BLaER1 (cell line): Measurements from ENCODE around the gene ZMYND10.

Experiments
- H3K27ac ChIP-seq: shearing (Covaris generic); formaldehyde crosslinking; 2 replicates; pipeline ENCODE4 v1.8.1; 2022
- H3K27me3 ChIP-seq: shearing (Covaris generic); formaldehyde crosslinking; 2 replicates; pipeline ENCODE4 v1.8.1; 2022
- H3K36me3 ChIP-seq: shearing (Covaris generic); formaldehyde crosslinking; 2 replicates; pipeline ENCODE4 v1.8.1; 2022
- H3K4me1 ChIP-seq: shearing (Covaris generic); formaldehyde crosslinking; 2 replicates; pipeline ENCODE4 v1.8.1; 2022
- H3K4me2 ChIP-seq: shearing (Covaris generic); formaldehyde crosslinking; 2 replicates; pipeline ENCODE4 v1.8.1; 2022
- H3K4me3 ChIP-seq: shearing (Covaris generic); formaldehyde crosslinking; 2 replicates; pipeline ENCODE4 v1.8.1; 2022
- H3K9ac ChIP-seq: shearing (Covaris generic); formaldehyde crosslinking; 2 replicates; pipeline ENCODE4 v1.8.1; 2022
- H3K9me3 ChIP-seq: shearing (Covaris generic); formaldehyde crosslinking; 2 replicates; pipeline ENCODE4 v1.8.1; 2022
- H4K20me1 ChIP-seq: shearing (Covaris generic); formaldehyde crosslinking; 2 replicates; pipeline ENCODE4 v1.8.1; 2022
- Cebpa-rat ChIP-seq: shearing (Covaris generic); IDR thresholded peaks from 2 replicates; pipeline ENCODE4 v1.8.1; 2022

The ZMYND10 gene

GRCh38 chr3:50298836-50299637 lies 46.5 kb downstream of the ZMYND10 start, which contains the start of the genes HYAL3 and NAA80:
HYAL3 (minus strand) TSS chr3:50299405; CDS start chr3:50295602, 3,803 bp downstream.
NAA80 (minus strand) TSS chr3:50299405; CDS start chr3:50297463, 1,942 bp downstream.
- peak within 1 kb of the TSS; percentile 96 for H3K4me2 ChIP-seq

GRCh38 chr3:50297896-50298725 lies 47.4 kb downstream of the ZMYND10 start:
- Histone ChIP-seq H3K4me2 (peak overlapping the region; percentile 96), H3K9ac (peak overlapping the region; percentile 82; the same call in 1 of the 2 replicates), H4K20me1 (0 out of 2 replicates have a peak, but pooled peaks cover 8% of the 10 kb centered on the region), H3K27me3 (no peaks in the 10 kb centered on the region), H3K27ac (peak overlapping the region; percentile 82), H3K9me3 (no peaks in the 10 kb centered on the region), H3K4me1 (peaks cover 26% of the 10 kb centered on the region), H3K4me3 (peak overlapping the region; percentile 78), H3K36me3 (peaks cover 8% of the 10 kb centered on the region; the same call in 1 of the 2 replicates)
- no peak for TF ChIP-seq Cebpa-rat

More at GRCh38 chr3:50298836-50299637, 46.5 kb downstream of the ZMYND10 start, which contains the start of the genes HYAL3 and NAA80:
- no peaks in the 10 kb centered on the region for H3K27me3 ChIP-seq
- peaks cover 8% of the 10 kb centered on the region; the same call in 1 of the 2 replicates for H3K36me3 ChIP-seq
- H3K9me3 ChIP-seq: no peaks in the 10 kb centered on the region
- H3K4me1 ChIP-seq: peaks cover 21% of the 10 kb centered on the region
- no peak for TF ChIP-seq Cebpa-rat
- peak within 1 kb of the TSS; percentile 78 for H3K4me3 ChIP-seq
- peak within 1 kb of the TSS; percentile 82 for H3K9ac ChIP-seq
- H3K27ac ChIP-seq: peak within 1 kb of the TSS; percentile 82
- 0 out of 2 replicates have a peak, but pooled peaks cover 8% of the 10 kb centered on the region for H4K20me1 ChIP-seq

GRCh38 chr3:50297384-50297775 lies 48.2 kb downstream of the ZMYND10 start:
- peaks cover 8% of the 10 kb centered on the region; the same call in 1 of the 2 replicates for H3K36me3 ChIP-seq
- H3K27me3 ChIP-seq: no peaks in the 10 kb centered on the region
- H3K4me3 ChIP-seq: no peak overlapping the region
- 0 out of 2 replicates have a peak overlapping the region, but pooled peaks have one; percentile 96 for H3K4me2 ChIP-seq
- H3K27ac ChIP-seq: no peak overlapping the region
- no peak for TF ChIP-seq Cebpa-rat
- no peak overlapping the region for H3K9ac ChIP-seq
- H3K4me1 ChIP-seq: peaks cover 32% of the 10 kb centered on the region
- H3K9me3 ChIP-seq: no peaks in the 10 kb centered on the region
- H4K20me1 ChIP-seq: 0 out of 2 replicates have a peak, but pooled peaks cover 8% of the 10 kb centered on the region

- H3K9ac ChIP-seq: no peak overlapping the region
Measured at GRCh38 chr3:50296721-50297383, 48.7 kb downstream of the ZMYND10 start.

GRCh38 chr3:50295553-50296431 lies 49.7 kb downstream of the ZMYND10 start:
- Histone ChIP-seq H3K27ac (no peak overlapping the region), H3K36me3 (peaks cover 8% of the 10 kb centered on the region), H3K4me1 (peaks cover 39% of the 10 kb centered on the region), H3K4me2 (no peak overlapping the region), H3K9me3 (no peaks in the 10 kb centered on the region), H3K4me3 (no peak overlapping the region), H3K27me3 (no peaks in the 10 kb centered on the region), H4K20me1 (0 out of 2 replicates have a peak, but pooled peaks cover 8% of the 10 kb centered on the region), H3K9ac (no peak overlapping the region)
- TF ChIP-seq Cebpa-rat: no peak

More at GRCh38 chr3:50296721-50297383, 48.7 kb downstream of the ZMYND10 start:
- H4K20me1 ChIP-seq: 0 out of 2 replicates have a peak, but pooled peaks cover 8% of the 10 kb centered on the region
- no peak overlapping the region for H3K4me2 ChIP-seq
- no peaks in the 10 kb centered on the region for H3K9me3 ChIP-seq
- H3K27me3 ChIP-seq: no peaks in the 10 kb centered on the region
- peaks cover 32% of the 10 kb centered on the region for H3K4me1 ChIP-seq
- TF ChIP-seq Cebpa-rat: no peak
- no peak overlapping the region for H3K4me3 ChIP-seq
- H3K27ac ChIP-seq: no peak overlapping the region
- peaks cover 8% of the 10 kb centered on the region; the same call in 1 of the 2 replicates for H3K36me3 ChIP-seq

GRCh38 chr3:50294492-50295403 lies 50.8 kb downstream of the ZMYND10 start:
- Histone ChIP-seq H3K4me2 (no peak overlapping the region), H3K9ac (no peak overlapping the region), H4K20me1 (peaks cover 8% of the 10 kb centered on the region; the same call in 1 of the 2 replicates), H3K36me3 (peaks cover 19% of the 10 kb centered on the region), H3K9me3 (no peaks in the 10 kb centered on the region), H3K4me3 (no peak overlapping the region), H3K27me3 (no peaks in the 10 kb centered on the region), H3K4me1 (peaks cover 37% of the 10 kb centered on the region), H3K27ac (no peak overlapping the region)
- no peak for TF ChIP-seq Cebpa-rat

- peaks cover 8% of the 10 kb centered on the region; the same call in 1 of the 2 replicates for H4K20me1 ChIP-seq
- no peak overlapping the region for H3K9ac ChIP-seq
- no peak for TF ChIP-seq Cebpa-rat
- no peaks in the 10 kb centered on the region for H3K27me3 ChIP-seq
- no peak overlapping the region for H3K27ac ChIP-seq
- H3K4me1 ChIP-seq: peaks cover 36% of the 10 kb centered on the region
- peaks cover 25% of the 10 kb centered on the region for H3K36me3 ChIP-seq
- no peak overlapping the region for H3K4me3 ChIP-seq
- no peak overlapping the region for H3K4me2 ChIP-seq
- no peaks in the 10 kb centered on the region for H3K9me3 ChIP-seq
Measured at GRCh38 chr3:50294089-50294488, 51.4 kb downstream of the ZMYND10 start.
